DMS53 treated with DMSO at 0.1 percent for 48 hours (cell line): ENCODE data around the gene PPM1E.

Source experiments
- DNase-seq: peaks from one replicate; lab custom pipeline; 2025; ENCODE audit not compliant: unreplicated experiment; lab: John Stamatoyannopoulos, UW

Gene PPM1E

DNA sequence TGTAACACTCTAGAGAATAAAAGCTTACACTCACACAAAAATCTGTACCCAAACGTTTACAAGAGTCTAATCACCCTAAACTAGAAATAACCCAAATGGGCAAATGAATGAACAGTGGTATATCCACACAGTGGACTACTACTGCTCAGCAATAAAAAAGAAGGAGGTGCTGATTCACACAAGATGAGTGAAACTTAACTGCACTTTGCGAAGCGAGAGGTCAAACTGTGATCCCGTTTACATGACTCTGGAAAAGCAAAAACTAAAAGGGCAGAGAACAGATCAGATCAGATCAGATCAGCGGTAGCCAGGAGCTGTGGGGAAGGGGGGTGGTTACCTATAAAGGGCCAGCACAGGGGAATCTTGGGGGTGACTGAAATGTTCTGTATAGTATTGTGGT, 237.7 kb downstream of the PPM1E start:
- no peak for DNase-seq

DNA sequence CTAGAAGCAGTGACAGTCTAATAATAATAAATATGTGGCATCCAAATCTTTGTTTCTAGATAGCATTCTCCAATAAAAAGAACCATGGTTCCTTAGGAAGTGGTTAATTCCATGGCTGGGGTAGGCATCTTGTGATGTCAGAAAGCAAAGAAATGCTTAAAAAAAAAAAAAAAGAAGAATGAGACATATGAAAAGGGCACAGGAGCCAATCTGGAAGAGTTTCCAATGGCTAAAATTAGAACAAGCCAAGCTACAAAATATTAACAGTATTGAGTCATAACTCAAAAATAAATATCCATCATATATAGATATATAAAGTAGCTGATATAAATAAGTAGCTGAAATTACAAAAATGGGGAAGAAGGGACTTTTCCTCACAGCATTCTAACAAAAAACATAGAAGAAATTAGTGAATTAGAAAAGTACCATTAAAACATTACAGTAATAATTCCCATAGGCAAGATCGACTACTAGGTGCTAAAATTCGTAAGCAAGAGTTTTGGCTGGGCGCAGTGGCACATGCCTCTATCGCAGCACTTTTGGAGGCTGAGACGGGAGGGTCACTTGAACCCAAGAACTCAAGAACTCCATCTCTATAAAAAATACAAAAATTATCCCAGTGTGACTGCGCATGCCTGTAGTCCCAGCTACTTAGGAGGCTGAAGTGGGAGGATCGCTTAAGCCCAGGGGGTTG, 239.7 kb downstream of the PPM1E start:
- no peak for DNase-seq

DNA sequence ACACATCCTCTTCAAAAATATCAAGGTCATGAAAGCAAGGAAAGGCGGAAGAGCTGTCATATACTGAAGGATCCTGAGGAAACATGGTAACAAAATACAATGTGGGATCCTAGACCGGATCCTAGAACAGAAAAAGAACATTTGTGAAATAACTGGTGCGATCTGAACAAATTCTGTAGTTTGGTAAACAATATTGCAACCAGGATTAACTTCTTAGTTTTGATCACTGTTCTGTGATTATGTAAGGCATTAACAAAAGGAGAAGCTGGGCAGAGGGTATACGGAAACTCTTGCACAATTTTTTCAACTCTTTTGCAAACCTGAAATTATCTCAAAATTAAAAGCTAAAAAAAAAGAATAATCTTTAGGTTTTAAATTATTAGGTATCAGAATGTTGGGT, 241.3 kb downstream of the PPM1E start:
- DNase-seq: no peak

DNA sequence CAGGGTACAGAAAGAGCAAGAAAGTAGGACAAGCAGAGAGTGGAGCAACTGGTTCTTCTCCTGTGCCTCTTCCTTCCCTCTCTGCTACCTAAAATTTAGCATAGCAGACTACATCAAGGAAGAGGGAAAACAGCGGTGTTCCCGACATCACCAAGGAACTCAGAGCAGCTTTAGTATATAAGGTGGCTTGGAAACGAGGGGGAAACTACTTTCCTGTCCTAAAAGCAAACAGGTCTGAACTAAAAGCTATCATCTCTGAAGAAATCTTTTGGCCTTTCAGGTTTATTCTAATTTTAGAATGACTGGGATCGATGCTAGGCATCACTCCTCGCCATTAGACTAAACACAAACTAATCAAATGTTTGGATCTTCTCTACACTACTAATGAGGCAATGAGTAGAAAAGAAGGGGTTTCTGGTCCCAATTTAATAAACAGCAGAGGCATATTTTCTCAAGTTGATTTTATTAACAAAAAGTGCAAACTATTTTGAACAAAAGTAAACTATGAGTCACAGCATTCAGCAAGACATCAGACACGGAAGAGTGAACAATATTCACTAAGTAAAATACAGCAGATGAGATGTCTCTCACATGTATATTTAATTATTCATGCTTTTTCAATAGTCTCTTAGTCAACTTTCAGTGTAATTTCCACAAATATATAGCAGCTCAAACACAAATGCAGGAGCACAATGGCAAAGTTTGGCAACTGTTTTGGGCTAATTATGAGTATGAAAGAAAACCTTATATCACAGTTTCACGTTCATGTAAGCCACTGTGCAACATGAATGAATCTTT, 242.3 kb downstream of the PPM1E start:
- DNase-seq: no peak

DNA sequence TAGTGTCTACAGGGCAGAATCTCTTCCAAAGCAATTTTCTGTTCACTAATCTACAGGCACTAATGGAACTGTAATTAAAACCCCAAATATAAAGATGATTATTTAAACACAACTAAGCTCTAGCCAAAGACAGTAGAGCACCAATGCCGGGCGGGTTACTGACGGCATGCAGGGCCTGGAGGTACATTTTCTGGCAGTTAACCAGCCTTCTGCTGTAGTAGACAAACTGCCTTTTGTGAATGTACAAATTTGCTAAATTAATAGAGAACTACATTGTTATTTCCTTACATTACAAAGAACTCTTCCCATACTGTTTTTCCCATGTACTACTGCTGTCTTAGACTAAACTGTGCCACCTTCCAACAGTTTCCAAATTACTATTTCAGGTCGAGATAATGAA, 243.2 kb downstream of the PPM1E start:
- DNase-seq: no peak

DNA sequence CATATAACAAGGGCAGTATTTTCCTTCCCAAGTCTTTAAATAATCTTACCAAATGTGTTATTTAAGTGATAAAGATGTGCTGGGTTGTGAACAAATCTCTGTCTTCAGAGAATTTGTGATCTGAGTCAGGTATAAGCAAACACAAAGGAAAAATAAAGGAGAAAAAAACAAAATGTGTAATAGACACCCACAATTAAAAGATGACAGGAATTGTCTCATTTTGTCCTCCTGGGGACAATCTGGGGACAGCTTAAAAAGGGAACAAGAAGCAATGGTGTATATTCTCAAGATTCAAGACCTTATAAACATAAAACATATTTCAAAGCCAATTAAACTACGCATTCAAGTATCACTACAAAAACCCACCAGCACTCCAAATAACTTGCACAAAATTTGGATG, 243.8 kb downstream of the PPM1E start:
- DNase-seq: no peak

DNA sequence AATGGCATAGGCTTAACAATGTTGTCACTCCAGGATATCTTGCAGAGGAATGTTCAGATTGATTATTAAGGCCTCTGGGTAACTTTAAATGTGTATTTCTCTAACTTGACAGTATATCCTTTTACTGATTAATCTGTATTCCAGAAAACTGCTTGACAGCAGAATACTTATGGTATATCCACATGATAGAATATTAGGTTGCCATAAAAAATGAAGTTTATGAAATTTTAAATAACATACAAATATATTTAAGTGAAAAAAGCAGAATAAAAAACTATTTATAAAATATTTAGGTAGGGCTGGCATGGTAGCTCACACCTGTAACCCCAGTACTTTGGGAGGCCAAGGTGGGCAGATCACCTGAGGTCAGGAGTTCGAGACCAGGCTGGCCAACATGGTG, 244.4 kb downstream of the PPM1E start:
- DNase-seq: no peak

DNA sequence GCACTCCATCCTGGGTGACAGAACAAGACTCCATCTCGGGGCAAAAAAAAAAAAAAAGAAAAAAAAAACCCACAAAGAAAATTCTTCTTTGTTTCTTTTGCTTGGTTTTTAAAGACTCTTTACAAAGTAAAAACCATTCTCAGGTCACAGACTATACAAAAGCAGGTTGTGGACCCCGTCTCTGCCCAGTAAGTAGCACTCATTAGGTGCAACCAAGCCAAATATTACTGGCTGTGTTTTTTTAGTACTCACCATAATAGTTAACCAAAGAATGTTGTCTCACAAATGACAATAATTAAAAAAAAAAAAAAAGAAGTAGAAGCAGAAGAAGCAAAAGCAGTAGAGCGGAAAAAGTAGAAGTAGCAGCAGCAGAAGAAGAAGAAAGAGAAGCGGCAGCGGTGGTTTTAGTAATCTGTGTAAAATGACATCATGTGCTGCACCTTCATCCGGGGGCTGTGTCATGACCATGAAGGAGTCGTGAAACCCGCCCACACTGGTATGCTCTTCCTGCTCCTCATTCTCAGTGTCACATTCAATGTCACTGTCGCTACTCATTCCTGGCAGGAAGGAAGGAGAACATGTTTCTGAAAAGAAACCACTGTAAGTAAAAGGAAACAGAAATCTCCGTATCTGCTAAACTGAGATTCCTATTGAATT, 245.6 kb downstream of the PPM1E start:
- DNase-seq: no peak

DNA sequence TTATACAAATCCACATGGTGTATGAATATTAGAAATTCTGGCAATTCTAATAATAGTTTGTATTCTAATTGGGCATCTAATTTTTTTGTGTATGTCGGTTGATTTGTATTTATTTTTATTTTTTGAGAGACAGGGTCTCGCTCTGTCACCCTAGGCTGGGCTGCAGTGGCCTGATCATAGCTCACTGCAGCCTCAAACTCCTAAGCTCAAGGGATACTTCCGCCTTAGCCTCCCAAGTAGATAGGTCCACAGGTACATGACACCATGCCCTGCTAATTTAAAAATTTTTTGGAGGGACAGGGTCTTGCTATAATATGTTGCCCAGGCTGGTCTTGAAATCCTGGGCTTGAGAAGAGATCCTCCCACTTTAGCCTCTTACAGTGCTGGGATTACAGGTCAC, 246.5 kb downstream of the PPM1E start:
- no peak for DNase-seq

DNA sequence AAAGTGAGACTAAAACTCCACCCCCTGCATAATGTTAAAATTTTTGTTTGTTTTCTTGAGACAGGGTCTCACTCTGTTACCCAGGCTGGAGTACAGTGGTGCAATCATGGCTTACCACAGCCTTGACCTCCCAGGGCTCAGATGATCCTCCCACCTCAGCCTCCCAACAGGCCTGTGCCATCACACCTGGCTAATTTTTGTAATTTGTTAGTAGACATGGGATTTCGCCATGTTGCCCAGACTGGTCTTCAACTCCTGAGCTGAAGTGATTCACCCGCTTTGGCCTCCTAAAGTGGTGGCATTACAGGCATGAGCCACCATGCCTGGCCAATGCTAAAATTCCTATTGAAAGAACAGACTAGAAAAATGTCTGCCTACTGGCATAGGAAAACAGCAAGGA, 247.2 kb downstream of the PPM1E start:
- DNase-seq: no peak

DNA sequence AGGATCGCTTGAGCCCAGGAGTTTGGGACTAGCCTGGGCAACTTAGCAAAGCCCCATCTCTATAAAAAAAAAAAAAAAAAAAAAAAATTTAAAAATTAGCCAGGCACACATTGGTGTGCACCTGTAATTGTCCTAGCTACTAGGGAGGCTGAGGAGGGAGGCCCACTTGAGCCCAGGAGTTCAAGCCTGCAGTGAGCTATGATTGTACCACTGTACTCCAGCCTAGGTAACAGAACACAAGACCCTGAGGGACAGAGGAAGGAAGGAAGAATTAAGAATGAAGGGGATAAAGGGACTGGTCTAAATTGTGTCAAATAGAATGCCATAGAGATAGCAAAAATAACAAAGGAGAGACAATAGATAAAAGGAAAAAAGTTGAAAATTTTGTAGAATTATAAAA, 248.2 kb downstream of the PPM1E start:
- DNase-seq: no peak

DNA sequence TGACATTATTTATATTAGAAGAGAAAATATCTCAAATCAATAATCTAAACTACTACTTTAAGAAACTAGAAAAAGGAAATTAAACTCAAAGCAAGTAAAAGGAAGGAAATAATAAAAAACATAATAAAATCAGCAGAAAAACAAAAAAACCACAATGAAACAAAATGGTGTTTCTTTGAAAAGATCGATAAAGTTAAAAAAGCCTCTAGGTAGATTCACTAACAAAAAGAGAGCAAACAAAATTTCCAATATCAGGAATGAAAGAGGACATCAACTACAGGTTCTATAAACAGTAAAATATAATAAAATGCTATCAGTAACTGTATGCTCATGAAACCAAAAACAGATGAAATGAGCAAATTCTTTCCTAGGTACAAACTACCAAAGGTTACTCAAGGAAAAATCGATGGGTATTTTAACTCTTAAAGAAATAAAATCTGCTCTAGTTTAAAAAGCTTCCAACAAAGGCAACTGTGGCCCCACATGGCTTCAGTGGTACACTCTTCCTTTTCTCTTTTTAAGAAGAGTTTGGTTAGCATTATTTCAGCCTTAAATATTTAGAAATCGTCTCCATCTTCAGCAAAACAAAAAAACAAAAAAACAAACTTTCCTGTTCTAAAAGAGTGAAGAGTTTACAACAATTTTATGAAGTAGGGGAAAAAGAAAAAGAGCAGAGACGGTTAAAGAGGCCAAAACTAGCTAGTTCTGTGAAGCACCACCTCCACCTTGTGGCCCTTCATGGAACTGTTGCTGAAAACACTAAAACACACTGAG, 248.9 kb downstream of the PPM1E start:
- peak; percentile 28 for DNase-seq

DNA sequence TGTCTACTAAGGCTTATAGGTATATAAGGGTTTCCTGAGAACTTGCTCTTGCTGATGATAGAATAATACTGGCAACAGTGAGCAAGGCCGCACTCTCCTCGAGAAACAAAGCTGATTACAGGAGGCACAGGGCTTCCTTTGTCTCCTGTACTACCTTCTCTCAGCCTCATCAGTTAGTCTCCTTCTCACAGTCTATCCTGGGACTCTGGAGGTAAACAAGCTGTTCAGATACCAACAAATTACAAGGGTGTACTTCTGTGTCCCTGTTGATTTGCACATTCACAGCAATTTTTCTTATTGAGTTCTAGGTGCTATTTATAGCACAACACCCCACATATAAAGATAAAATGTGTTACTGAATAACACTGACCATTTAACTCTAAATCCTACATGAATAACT, 252.3 kb downstream of the PPM1E start:
- DNase-seq: no peak

DNA sequence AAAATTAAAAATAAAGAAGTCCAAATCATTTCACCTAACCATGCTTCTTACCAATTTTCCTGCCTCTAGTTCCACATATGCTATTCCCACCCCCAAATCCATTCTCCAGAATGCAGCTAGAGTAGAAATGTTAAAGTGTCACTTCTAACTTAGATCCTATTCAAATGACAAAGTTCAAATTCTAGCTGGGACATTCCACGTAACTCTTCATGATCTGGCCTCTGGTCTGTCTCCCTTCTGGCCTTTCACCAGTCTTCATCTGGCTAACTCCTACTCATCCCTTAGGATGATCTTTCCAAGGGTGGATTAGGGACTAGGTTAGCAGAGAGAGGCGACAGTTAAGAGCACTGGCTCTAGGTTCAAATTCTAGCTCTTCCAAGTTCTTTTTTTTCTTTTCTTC, 253.1 kb downstream of the PPM1E start:
- DNase-seq: no peak

DNA sequence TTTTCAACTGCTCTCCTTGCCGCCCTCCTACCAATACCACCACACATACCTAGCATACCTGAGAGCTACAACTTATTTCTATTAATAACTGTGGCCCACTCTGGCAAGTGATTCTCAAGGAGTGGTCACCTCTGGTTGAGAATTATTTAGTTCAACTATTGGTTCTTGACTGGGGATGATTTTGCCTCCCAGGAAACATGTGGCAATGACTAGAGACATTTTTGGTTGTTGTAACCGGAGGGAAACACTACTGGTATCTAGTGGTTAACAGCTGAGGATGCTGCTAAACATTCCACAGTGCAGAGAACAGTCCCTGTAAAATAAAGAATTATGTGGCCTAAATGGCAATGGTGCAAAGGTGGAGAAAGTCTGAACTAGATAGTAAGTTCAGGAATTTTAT, 254.4 kb downstream of the PPM1E start:
- no peak for DNase-seq

DNA sequence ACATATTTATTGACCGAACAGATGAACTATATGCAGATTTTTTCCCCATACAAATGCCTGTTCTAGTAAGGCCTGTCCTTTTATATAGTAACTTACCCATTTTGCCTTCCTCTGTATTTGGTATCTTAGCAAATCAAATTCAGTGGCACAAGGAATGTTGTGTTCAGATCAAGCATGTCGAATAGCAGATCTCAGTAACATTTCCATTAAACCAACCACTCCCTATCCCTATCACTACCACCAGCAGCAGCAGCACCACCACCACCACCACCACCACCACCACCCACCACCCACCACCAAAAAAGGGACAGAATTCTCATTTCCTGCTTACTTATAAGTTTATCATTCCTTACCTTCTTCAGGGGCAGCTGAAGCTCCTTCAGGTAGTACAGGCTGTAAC, 256.3 kb downstream of the PPM1E start:
- DNase-seq: no peak

DNA sequence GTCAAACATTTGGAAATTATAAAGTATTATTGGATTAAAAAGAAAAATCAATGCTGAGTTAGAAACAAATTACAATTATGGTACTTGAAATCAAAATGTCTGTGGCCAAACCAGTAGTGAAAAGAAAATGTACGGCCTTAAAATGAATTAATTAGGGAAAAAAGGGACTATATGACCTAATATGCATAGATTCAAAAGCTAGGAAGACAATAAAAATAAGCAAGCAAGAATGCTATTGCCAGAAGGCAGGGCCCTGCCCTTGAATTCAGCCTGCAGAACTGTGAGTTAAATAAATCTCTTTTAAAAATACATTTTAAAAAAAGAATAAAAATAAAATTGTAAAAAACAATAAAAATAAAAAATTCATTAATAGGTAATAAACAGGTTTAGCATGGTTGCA, 262.4 kb downstream of the PPM1E start:
- no peak for DNase-seq

DNA sequence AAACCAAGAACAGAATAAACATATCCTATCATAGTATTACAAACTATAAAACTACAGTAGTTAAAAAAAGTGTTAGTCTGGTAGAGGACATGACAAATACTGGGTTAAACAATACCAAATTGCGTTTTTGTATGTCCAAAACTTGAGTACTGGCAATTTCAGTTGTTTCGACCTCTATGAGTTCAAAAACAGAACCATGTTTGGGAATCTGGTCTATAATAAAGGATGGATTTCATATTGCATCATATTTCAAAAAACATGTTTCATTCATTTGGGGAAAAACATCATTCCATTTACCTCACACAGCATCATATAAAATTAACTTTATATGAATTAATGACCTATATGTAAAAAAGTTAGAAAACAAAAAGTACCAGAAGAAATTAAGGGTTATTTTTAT, 269.3 kb downstream of the PPM1E start:
- no peak for DNase-seq

DNA sequence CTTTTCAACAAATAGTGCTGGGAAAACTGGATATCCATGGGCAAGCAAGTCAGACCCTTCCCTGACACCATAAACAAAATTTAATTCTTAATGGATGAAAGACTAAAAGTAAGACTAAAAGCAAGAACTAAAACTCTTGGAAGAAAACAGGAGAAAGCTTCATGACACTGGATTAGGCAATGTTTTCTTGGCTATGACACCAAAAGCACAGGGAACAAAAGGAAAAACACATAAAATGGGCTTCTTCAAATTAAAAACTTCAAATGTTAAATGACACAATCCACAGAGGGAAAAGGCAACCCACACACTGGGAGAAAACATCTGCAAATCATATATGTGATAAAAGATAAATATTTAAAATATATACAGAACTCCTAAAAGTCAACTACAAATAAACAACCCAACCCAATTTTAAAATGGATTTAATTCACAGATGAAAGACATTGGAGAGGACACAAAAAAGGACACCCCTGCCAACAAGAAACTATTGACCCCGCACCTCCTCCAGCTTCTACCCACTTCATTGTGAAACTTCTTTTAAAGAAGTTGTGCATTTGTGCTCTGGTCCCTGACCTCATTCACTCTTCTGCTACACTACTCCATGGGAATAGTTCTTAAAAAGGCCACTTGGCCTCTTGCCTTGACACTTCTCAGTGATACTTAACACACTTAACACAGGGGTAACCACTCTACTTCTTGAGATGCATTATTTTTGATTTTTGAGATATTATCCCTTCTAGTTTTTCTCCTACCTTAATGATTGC, 270.7 kb downstream of the PPM1E start:
- no peak for DNase-seq

DNA sequence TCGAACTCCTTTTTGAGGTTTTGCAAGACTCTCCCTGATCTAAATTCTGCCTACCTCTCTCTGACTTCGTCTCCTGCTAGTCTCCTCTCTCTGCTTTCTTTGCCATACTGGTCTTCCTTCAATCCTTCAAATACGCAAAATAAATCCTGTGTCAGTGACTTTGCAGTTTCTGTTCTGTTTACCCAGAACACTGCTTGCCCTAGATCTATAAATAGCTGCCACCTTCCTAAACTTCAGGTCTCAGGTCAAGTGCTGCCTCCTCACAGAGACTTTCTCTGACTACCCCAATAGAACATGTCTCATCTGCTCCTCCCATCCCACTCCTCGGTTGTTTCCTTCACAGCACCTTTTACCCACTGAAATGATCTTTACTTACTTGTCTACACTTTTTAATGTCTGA, 272.1 kb downstream of the PPM1E start:
- DNase-seq: no peak

DNA sequence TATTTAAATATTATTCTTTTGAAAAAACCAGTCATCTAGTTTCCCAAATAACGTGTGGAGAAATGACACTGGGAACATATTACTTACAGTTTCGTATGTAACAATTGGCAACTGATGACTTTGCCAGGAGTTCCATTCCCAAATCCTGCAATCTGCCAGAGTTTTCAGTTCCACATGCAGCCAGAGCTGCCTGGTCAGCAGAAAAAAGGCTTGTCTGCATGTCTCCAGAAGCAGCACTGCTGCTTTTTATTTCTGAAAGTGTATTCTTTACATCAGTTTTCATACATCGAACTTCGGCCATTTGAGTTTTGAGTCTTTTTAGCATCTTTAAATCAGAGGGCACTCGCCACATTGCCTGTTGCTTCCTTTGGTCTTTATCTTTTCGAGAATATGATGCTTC, 272.7 kb downstream of the PPM1E start:
- no peak for DNase-seq
